Vagina (tissue), 2 donors: Measurements from ENCODE around the gene SORCS2.

Source experiments
- POLR2AphosphoS5 ChIP-seq, 2 donors: sonication (generic); formaldehyde crosslinking; IDR thresholded peaks; one replicate each; pipeline ENCODE4 v1.9.0; 2017; ENCODE audit warnings: antibody characterized with exemption in 2 of 2, mild to moderate bottlenecking in 2 of 2, low read depth in 1 of 2; ENCODE audit not compliant: insufficient read depth in 1 of 2
- TF ChIP-seq, protein P1 (sequence below), 3 experiments: fragments of 450-650 bp in 2 of 3; fragments of 200-600 bp in 1 of 3; sonication (generic) in 1 of 3; IDR thresholded peaks; one replicate each; pipeline ENCODE4 v1.5.1; 2017 to 2019; ENCODE audit warnings: antibody characterized with exemption in 3 of 3, mild to moderate bottlenecking in 2 of 3, moderate library complexity in 2 of 3

DNA sequence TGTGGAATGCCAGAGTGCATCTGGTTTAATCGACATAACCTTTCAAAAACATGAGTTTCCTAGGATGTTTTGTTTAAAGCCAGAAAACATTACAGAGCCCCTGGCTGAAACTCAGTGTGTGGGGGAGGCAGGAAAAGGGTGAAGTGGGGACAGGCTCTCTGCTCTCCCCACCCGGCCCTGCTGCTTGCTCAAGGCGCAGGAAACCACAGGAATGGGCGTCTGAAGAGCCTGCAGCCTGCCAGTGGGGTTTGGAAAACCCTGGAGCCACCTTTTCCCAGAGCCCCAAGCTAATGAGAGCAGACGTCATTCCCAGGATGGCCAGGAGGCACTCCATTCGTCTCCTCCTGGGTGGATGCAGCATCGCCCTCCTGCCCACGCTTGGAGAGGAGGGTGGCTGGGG, 506.7 kb downstream of the SORCS2 start:
- TF ChIP-seq, protein P1, sequence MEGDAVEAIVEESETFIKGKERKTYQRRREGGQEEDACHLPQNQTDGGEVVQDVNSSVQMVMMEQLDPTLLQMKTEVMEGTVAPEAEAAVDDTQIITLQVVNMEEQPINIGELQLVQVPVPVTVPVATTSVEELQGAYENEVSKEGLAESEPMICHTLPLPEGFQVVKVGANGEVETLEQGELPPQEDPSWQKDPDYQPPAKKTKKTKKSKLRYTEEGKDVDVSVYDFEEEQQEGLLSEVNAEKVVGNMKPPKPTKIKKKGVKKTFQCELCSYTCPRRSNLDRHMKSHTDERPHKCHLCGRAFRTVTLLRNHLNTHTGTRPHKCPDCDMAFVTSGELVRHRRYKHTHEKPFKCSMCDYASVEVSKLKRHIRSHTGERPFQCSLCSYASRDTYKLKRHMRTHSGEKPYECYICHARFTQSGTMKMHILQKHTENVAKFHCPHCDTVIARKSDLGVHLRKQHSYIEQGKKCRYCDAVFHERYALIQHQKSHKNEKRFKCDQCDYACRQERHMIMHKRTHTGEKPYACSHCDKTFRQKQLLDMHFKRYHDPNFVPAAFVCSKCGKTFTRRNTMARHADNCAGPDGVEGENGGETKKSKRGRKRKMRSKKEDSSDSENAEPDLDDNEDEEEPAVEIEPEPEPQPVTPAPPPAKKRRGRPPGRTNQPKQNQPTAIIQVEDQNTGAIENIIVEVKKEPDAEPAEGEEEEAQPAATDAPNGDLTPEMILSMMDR (IDR thresholded peaks at IDR 0.05), result no peak
- no peak for TF ChIP-seq POLR2AphosphoS5 (IDR thresholded peaks at IDR 0.05; ENCODE audit: insufficient read depth in 1 of 2, low read depth in 1 of 2)
